NCI-H1048 (cell line): ENCODE data around the gene MACROH2A2.
"Not testable (repeated sequence)": the region's sequence is repeated elsewhere in the genome, so short reads cannot be mapped to it uniquely, and the experiment has no call there.

Source experiments
- DNase-seq: peaks from one replicate; lab custom pipeline; 2025; lab: John Stamatoyannopoulos, UW

Gene MACROH2A2

GRCh38 chr10:70158113-70158512, 105.5 kb downstream of the MACROH2A2 start:
- DNase-seq, result no peak

- not testable (repeated sequence) for DNase-seq
Measured at GRCh38 chr10:70159366-70159765, 106.7 kb downstream of the MACROH2A2 start.

DNA sequence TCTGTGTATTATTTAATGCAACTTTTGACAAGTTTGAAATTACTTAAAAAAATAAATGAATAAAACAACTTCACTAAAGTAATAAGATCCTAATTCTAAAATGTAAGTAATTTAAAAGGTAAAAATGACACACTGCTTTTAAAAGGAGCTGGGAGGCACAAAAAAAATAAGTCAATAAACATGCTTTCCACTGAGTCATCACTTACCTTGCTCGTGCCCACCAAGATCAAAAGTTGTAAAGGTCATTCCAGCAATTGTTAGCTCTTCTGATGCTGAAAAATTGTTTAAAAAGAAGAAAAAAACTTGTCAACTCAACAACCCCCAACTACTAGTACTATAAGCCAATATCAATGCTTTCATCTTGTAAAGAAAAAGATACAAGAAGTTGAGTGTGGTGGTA, 108.2 kb downstream of the MACROH2A2 start:
- DNase-seq, result no peak
